Measurements from ENCODE around the gene SLC39A11. TPM values are rescaled to one million over a fixed set of nuclear protein-coding genes. Genes with fewer than 3 reads are reported as not detected.

The SLC39A11 gene
- total and polyA plus RNA-seq, 3 donors from 2014 or later = 11.4 to 18.6 (median 18.0) TPM

- 72 to 87% methylated on average over 4 of the region's 4 CpGs for WGBS, 2 donors
- Histone ChIP-seq H3K27me3 (no peaks in the 10 kb centered on the region), H3K36me3 (ENCODE audit: low read depth, missing control alignments) (no peaks in the 10 kb centered on the region), H3K9me3 (no peaks in the 10 kb centered on the region), H3K4me1 (no peaks in the 10 kb centered on the region), H3K4me3 (no peak overlapping the region), H3K27ac (no peak overlapping the region)
- intact Hi-C loops (cut with DNase I; ENCODE audit: low total_unique reads) = no loop called here
- TF ChIP-seq, protein P1, sequence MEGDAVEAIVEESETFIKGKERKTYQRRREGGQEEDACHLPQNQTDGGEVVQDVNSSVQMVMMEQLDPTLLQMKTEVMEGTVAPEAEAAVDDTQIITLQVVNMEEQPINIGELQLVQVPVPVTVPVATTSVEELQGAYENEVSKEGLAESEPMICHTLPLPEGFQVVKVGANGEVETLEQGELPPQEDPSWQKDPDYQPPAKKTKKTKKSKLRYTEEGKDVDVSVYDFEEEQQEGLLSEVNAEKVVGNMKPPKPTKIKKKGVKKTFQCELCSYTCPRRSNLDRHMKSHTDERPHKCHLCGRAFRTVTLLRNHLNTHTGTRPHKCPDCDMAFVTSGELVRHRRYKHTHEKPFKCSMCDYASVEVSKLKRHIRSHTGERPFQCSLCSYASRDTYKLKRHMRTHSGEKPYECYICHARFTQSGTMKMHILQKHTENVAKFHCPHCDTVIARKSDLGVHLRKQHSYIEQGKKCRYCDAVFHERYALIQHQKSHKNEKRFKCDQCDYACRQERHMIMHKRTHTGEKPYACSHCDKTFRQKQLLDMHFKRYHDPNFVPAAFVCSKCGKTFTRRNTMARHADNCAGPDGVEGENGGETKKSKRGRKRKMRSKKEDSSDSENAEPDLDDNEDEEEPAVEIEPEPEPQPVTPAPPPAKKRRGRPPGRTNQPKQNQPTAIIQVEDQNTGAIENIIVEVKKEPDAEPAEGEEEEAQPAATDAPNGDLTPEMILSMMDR (IDR thresholded peaks at IDR 0.05) = no peak
- no peak for TF ChIP-seq POLR2A (IDR thresholded peaks at IDR 0.05)
- DNase-seq = no peak
Measured at GRCh38 chr17:72882426-72882825, 210.1 kb downstream of the SLC39A11 start.

DNA sequence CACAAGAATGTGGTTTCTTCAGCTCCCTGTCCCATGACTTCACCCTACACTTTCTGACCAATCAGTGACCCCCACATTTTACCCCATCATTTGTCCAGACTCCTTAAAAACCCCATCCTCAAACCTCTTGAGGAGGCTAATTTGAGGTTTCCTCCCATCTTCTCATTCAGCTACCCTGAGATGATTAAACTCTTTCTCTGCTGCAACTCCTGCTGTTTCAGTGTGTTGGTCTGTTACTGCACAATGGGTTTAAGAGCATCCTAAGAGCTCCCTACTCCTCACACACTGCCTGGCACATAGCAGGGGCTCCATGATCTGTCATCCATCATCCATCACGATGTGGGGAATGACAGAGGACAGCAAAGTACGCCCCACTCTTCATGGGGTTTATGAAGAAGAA lies 212.6 kb downstream of the SLC39A11 start:
- H3K4me1 ChIP-seq = no peaks in the 10 kb centered on the region
- WGBS, 2 donors = 87 to 100% methylated on average over 1 to 2 of the region's 2 CpGs
- H3K4me3 ChIP-seq = no peak overlapping the region
- no peak for DNase-seq
- no peak for TF ChIP-seq POLR2A (IDR thresholded peaks at IDR 0.05)
- TF ChIP-seq, protein P1 (IDR thresholded peaks at IDR 0.05) = no peak
- no peaks in the 10 kb centered on the region for H3K9me3 ChIP-seq
- no peaks in the 10 kb centered on the region for H3K27me3 ChIP-seq
- H3K27ac ChIP-seq = no peak overlapping the region
- intact Hi-C loops (cut with DNase I; ENCODE audit: low total_unique reads) = no loop called here
- H3K36me3 ChIP-seq (ENCODE audit: low read depth, missing control alignments) = no peaks in the 10 kb centered on the region

GRCh38 chr17:72878975-72879660 lies 213.4 kb downstream of the SLC39A11 start:
- no peaks in the 10 kb centered on the region for H3K36me3 ChIP-seq (ENCODE audit: low read depth, missing control alignments)
- no peaks in the 10 kb centered on the region for H3K27me3 ChIP-seq
- no peaks in the 10 kb centered on the region for H3K9me3 ChIP-seq
- WGBS, 2 donors = 93 to 95% methylated on average over 6 of the region's 6 CpGs
- TF ChIP-seq, protein P1 (IDR thresholded peaks at IDR 0.05) = no peak
- no peak for TF ChIP-seq POLR2A (IDR thresholded peaks at IDR 0.05)
- H3K4me3 ChIP-seq = no peak overlapping the region
- no peak for DNase-seq
- intact Hi-C loops (cut with DNase I; ENCODE audit: low total_unique reads) = no loop called here
- H3K27ac ChIP-seq = no peak overlapping the region
- H3K4me1 ChIP-seq = no peaks in the 10 kb centered on the region

DNA sequence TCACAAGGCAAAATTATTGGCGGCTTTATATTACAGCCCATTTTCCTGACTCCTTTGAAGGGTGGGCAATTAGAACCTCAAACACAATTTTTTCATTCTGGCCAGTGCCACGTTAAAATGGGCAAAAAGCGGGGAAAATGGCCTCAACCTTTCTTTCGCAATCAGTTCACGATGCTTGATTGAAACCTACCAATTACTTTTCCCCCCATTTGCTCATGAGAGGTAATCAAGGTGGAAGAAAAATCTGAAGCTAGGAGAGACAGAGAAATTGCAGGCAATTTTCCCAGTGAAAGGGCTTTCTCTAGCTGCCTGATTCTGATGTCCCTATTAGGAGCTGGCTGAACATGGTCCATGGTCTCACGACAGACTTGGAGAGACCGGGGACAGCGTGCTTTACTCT lies 215.1 kb downstream of the SLC39A11 start:
- TF ChIP-seq, protein P1 (IDR thresholded peaks at IDR 0.05) = no peak
- no peak for TF ChIP-seq POLR2A (IDR thresholded peaks at IDR 0.05)
- Histone ChIP-seq H3K4me1 (no peaks in the 10 kb centered on the region), H3K27me3 (no peaks in the 10 kb centered on the region), H3K36me3 (ENCODE audit: low read depth, missing control alignments) (no peaks in the 10 kb centered on the region), H3K9me3 (no peaks in the 10 kb centered on the region), H3K27ac (no peak overlapping the region), H3K4me3 (no peak overlapping the region)
- 96 to 98% methylated on average over 8 of the region's 8 CpGs for WGBS, 2 donors
- intact Hi-C loops (cut with DNase I; ENCODE audit: low total_unique reads) = no loop called here
- DNase-seq = no peak

GRCh38 chr17:72876413-72876812 lies 216.1 kb downstream of the SLC39A11 start:
- no peak overlapping the region for H3K4me3 ChIP-seq
- H3K4me1 ChIP-seq = no peaks in the 10 kb centered on the region
- no peak for TF ChIP-seq POLR2A (IDR thresholded peaks at IDR 0.05)
- TF ChIP-seq, protein P1 (IDR thresholded peaks at IDR 0.05) = no peak
- H3K27ac ChIP-seq = no peak overlapping the region
- no peaks in the 10 kb centered on the region for H3K9me3 ChIP-seq
- 92 to 97% methylated on average over 1 of the region's 1 CpG for WGBS, 2 donors
- no peaks in the 10 kb centered on the region for H3K27me3 ChIP-seq
- H3K36me3 ChIP-seq (ENCODE audit: low read depth, missing control alignments) = no peaks in the 10 kb centered on the region
- intact Hi-C loops (cut with DNase I; ENCODE audit: low total_unique reads) = no loop called here
- DNase-seq = no peak

Data from testis (tissue), 3 donors.